GM12873 (cell line): Measurements from ENCODE around the gene UBQLNL.

ENCODE experiments used
- CTCF ChIP-seq: IDR thresholded peaks from 2 replicates; pipeline ENCODE4 v1.5.1; 2012; ENCODE audit warnings: low read depth, mild to moderate bottlenecking, moderate library complexity, low read length, control low read depth; ENCODE audit not compliant: insufficient read depth; ENCODE audit errors: missing control alignments

Gene UBQLNL

DNA sequence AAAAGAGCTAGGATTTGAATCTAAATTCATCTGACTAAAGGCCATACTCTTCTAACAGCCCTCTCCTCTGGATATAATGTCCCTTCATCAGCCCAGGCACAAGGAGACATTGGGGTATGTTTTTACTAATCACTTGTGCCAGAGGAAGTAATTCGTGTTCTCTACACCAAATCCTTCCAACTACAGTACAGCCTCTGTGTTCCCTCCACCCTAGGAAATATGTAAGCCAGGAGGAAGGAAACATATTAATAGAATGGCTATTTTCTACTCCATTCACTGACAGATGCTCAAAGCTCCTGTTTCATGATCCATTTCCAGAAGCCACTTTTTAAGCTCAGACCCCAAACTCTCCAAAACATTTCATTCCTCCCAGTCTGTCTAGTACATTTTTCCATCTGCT is 12.0 kb upstream of the UBQLNL start:
- no peak for TF ChIP-seq CTCF

DNA sequence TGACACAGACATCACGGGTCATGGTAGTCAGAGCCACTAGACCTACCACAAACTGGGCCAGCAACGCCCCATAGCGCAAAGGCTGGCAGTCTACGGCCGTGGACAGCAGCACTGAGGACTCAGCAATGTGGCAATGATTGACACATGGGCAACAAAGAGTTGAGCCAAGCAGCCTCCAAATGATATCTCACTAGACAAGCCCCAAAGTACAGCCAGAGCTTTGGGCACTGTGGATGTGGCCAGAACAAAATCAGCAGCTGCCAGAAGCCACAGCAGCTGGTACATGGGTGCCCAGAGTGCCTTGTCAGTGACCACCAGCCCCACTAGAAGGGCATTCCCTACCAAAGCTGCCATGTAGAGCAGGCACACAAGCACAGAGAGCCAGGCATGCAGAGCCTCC is 11.2 kb upstream of the UBQLNL start:
- no peak for TF ChIP-seq CTCF

DNA sequence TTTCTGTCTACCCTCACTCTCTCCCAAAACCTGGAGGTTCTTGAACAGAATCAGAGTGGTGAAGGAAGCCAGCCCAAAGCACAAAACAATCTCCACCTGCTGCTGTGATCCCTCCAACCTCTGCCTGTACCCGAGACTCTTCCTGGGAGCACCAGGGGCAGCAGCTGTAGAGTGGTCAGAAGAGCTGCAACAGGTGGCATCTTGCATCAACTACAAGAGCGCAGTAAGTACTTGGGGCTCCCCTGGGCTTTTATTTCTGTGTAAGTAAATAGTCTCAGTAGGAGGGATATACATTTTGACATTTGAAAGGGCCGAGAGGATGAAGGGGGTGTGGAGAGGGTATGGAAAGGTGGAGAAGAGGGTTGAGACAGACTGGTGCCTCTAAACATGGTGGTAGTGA is 8.3 kb upstream of the UBQLNL start:
- TF ChIP-seq CTCF, result no peak

GRCh38 chr11:5522308-5522707 is 5.8 kb upstream of the UBQLNL start:
- TF ChIP-seq CTCF, result no peak

DNA sequence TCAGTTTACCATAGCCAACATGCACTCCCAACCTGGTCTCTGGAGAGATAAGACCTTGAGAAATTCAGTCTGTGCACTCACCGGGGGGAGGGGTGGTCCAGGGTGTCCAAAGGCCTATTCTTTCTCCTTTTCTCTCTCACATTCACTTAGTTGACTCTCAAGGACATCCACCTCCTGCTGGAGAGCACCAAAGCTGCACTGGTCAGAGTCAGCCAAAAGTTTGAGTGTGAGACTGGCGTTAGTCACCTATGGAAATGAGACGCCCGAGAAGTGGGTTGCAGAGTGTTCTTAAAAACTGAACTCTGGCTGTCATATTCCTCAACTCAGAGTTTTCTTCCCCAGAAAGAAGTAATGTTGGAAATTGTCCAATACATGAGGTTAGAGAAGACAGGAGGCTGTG is 5.0 kb upstream of the UBQLNL start:
- TF ChIP-seq CTCF, result no peak

GRCh38 chr11:5514841-5515240 is 1.7 kb downstream of the UBQLNL start:
- TF ChIP-seq CTCF, result no peak

DNA sequence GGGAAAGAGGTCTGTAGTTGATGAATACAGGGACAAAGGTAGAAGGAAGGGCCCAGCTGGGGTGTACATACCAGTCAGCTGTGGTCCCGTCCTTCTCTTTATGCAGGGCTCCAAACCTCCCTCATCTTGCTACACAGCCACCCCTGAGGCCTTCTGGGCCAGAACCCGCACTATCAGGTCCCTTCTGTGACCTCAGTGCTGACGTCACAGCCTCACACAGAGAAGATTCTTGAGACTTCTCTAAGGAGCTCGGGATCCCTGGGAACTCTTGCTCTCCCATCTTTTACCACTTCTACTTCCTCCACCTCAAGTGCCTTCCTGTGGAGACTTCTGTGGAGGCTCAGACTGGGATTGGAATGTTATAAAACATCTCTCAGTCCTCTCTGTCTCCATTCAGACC is 6.7 kb downstream of the UBQLNL start, which contains the start of gene UBQLN3:
Gene UBQLN3 (minus strand): TSS at position 155 of the 400 bp plus-strand sequence. CDS start 399 bp downstream, outside the sequence.
- no peak for TF ChIP-seq CTCF
